Mucosa of stomach (tissue), 1 donor: Measurements from ENCODE around the gene FBXL3.
A peak's percentile ranks its signal among the peaks of the same experiment; 100 is the strongest.

Experiments used
- H3K27me3 ChIP-seq: one replicate; pipeline ENCODE4 v1.7.0; 2013; ENCODE audit warnings: mild to moderate bottlenecking, low read length; ENCODE audit not compliant: control insufficient read depth, insufficient read depth
- H3K36me3 ChIP-seq: one replicate; pipeline ENCODE4 v1.7.0; 2013; ENCODE audit warnings: low read length; ENCODE audit not compliant: control insufficient read depth, insufficient read depth
- H3K4me1 ChIP-seq: one replicate; pipeline ENCODE4 v1.7.0; 2013; ENCODE audit warnings: mild to moderate bottlenecking, low read length; ENCODE audit not compliant: control insufficient read depth, insufficient read depth
- H3K4me3 ChIP-seq: one replicate; pipeline ENCODE4 v1.7.0; 2013; ENCODE audit warnings: low read length
- H3K9ac ChIP-seq: one replicate; pipeline ENCODE4 v1.7.0; 2013; ENCODE audit warnings: mild to moderate bottlenecking, low read length, moderate library complexity
- H3K9me3 ChIP-seq: one replicate; pipeline ENCODE4 v1.7.0; 2013; ENCODE audit warnings: mild to moderate bottlenecking, low read length, moderate library complexity; ENCODE audit not compliant: control insufficient read depth
- donor health status: Pancreatic carcinoma.

Gene FBXL3

DNA sequence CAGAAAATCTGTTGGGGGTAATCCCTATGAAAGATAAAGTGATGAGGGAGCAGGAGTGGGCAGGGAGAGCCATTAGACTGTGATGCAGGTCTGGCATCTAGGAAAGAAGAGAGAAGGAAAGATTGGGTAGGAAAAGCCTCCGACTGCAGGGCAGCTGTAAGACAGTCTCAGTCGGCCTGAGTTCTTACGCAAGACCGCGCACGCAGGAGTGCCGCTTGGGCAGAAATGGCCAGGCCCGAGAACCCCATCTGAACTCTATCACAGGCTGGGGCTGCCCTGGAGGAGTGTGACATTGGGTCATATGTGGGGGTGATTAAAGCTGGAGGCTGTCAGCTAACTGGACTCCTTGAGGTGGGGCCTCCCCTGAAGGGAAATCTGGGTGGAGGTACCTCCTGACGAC is 13.9 kb upstream of the FBXL3 start:
- Histone ChIP-seq H3K4me3 (no peak overlapping the region), H3K9ac (no peak overlapping the region), H3K4me1 (no peaks in the 10 kb centered on the region), H3K27me3 (no peaks in the 10 kb centered on the region), H3K9me3 (no peaks in the 10 kb centered on the region), H3K36me3 (no peaks in the 10 kb centered on the region)

DNA sequence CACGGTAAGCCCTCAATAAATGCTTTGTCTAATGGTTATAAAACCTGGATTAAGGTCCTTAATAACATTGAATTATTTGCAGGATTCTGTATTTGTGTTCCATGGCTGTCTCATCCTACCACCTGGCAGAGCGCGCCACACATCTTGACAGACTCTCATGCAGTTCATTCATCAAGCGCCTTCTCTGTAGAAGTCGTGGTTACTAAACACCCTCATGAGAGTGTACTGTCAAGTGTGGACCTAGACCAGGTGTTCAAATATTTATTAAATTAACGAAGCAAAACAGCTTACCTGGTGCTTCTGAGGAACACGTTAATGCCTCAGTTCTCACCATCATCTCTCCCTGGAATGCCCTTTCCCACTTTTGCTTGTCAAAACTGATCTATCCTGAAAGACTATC is 13.1 kb upstream of the FBXL3 start:
- Histone ChIP-seq H3K9ac (no peak overlapping the region), H3K4me1 (no peaks in the 10 kb centered on the region), H3K9me3 (no peaks in the 10 kb centered on the region), H3K4me3 (no peak overlapping the region), H3K27me3 (no peaks in the 10 kb centered on the region), H3K36me3 (no peaks in the 10 kb centered on the region)

DNA sequence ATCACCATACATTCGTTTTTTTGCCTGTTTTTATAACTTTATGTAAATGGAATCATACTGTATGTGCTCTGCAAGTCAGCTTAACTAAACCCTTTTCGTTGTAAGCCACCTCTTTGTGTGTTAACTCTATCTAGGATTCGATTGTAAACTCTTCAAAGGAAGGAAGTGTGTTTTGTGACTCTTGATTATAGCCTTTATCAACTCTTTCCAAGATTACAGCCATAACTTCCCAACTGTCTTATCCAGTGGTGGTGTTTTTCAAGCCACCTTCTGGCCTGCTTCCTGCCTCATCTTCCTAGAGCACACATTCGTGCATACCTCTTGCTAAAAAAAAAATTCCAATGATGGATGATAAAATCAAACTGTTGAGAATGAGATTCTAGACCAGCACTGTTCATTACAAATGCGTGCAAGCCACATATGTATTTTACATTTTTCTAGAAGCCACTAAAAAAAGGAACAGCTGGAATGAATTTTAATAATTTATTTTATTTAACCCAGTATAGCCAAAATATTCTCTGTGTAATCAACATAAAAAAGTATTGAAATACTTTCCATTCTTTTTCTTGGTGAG is 12.0 kb upstream of the FBXL3 start:
- Histone ChIP-seq H3K27me3 (no peaks in the 10 kb centered on the region), H3K36me3 (no peaks in the 10 kb centered on the region), H3K9me3 (no peaks in the 10 kb centered on the region), H3K4me1 (no peaks in the 10 kb centered on the region), H3K4me3 (no peak overlapping the region), H3K9ac (no peak overlapping the region)

DNA sequence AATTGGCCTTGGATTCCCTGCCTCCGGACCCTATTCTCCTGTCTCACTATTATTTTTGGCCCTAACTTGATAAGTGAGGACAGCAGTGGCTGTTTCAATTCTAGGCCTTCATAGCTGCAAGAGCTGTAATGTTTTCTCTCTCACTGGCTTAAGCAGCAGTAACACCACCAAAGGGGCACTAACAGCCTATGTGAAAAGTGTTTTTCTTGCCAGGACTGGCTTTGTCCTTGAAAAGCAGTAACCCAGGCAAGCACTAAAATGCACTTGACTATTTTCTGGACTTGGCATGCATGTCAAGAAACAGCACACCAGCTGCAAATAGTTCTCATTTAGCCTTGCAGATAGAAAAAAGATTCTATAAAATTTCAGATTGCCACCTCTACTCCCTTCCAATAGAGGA is 9.3 kb upstream of the FBXL3 start:
- no peaks in the 10 kb centered on the region for H3K36me3 ChIP-seq
- no peaks in the 10 kb centered on the region for H3K9me3 ChIP-seq
- no peak overlapping the region for H3K9ac ChIP-seq
- H3K27me3 ChIP-seq = no peaks in the 10 kb centered on the region
- H3K4me3 ChIP-seq = no peak overlapping the region
- H3K4me1 ChIP-seq = no peaks in the 10 kb centered on the region

DNA sequence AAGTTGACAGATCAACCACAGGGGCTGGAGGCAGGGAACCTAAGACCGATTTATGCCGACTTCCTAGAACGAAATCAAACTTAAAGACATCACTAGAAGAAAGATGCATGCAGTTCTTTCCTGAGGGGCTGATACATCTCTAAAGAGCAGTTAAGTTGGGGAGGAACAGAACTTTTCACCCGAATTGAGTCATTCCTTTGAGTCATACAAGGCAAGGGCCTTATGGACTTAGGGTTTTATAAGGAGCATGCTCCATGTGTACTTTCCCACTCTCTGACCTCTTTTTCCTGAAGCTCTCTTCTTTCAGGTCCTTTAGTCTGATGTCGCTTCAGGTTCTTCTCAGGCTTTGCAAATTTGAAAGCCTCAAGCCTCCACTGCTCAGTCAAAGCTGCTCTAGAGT is 7.9 kb upstream of the FBXL3 start:
- Histone ChIP-seq H3K27me3 (no peaks in the 10 kb centered on the region), H3K4me1 (no peaks in the 10 kb centered on the region), H3K4me3 (no peak overlapping the region), H3K9ac (no peak overlapping the region), H3K9me3 (no peaks in the 10 kb centered on the region), H3K36me3 (no peaks in the 10 kb centered on the region)

DNA sequence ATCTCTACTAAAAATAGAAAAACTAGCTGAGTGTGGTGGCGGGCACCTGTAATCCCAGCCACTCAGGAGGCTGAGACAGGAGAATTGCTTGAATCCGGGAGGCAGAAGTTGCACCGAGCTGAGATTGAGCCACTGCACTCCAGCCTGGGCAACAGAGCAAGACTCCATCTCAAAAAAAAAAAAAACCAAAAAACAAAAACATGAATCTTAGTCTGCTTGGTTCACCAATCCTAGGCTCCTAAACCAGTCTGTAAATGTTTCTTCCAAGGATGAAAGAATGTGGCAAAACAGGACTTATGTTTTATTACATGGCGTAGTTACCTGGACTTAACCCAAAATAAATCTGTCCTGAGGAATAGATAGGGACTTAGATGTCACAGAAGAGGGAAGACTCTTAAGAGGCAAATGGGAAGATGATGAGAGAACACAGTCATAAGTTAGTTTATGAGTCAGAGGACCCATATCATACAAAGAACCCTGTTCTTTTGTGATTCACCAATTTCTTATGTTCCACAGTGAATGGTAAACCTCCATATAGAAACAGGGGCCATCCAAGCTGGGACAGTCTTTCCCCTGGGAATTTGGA is 6.9 kb upstream of the FBXL3 start:
- Histone ChIP-seq H3K4me3 (no peak overlapping the region), H3K9me3 (no peaks in the 10 kb centered on the region), H3K4me1 (no peaks in the 10 kb centered on the region), H3K36me3 (no peaks in the 10 kb centered on the region), H3K27me3 (no peaks in the 10 kb centered on the region), H3K9ac (no peak overlapping the region)

DNA sequence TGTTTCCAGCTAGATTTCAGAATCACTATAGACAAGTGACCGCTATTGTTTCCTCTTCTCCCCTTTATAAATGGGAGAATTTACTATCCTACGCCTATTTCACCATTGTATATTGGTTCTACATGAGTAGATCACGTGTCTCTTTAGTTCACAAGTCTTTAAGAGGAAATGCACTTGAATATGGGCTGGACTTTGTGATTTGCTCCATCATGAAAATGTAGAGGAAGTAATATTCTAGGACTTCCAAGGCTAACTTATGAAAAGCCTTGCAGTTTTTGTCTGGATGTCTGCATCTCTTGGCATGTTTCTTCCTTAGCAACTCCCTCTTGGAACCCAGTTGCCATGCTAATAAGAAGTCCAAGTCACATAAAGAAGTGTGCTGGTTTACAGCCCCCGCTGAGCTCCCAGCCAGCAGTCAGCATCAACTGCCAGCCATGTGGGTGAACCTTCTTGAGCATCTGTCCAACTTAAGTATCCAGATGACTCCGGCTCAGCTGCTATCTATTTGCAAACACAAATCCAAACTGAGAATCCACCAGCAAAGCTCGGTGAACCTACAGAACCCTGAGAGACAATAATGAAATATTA is 4.8 kb upstream of the FBXL3 start:
- Histone ChIP-seq H3K4me1 (no peaks in the 10 kb centered on the region), H3K4me3 (no peak overlapping the region), H3K36me3 (no peaks in the 10 kb centered on the region), H3K27me3 (no peaks in the 10 kb centered on the region), H3K9me3 (no peaks in the 10 kb centered on the region), H3K9ac (no peak overlapping the region)

DNA sequence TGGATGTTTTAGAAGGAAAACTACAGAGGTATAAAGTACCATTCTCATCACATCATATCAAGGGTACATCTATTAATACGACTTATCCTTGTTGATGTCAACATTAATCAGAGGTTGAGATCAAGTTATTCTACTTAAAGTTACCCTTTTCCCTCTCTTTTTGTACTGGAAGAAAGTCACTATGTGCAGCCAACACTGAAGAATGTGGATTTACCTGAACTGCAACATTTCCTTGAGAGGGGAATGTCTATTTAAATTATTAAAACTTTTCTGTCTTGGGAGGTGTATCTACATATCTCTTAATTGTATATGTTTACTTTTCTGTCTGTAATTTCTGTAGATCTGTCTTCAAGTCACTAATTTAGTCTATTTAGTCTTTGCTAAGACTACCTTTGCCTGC is 2.5 kb upstream of the FBXL3 start:
- Histone ChIP-seq H3K27me3 (no peaks in the 10 kb centered on the region), H3K36me3 (no peaks in the 10 kb centered on the region)

DNA sequence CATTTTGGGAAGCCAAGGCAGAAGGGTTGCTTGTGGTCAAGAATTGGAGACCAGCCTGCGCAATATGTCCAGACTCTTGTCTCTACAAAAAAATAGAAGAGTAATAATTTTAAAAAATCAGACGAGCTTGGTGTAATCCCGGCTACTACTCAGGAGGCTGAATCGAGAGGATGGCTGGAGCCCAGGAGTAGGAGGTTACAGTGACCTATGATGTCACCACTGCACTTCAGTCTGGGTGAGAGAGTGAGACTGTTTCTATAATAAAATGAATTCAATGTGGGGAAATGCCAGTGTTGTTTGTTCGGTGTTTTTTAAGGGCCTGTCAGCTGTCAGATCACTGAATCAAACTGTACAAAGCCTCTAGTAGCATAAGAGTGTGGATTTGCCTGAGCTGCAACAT is 1.2 kb upstream of the FBXL3 start:
- no peaks in the 10 kb centered on the region for H3K9me3 ChIP-seq
- no peaks in the 10 kb centered on the region for H3K36me3 ChIP-seq
- H3K9ac ChIP-seq = no peak overlapping the region
- H3K27me3 ChIP-seq = no peaks in the 10 kb centered on the region
- H3K4me1 ChIP-seq = peaks cover 5% of the 10 kb centered on the region
- no peak overlapping the region for H3K4me3 ChIP-seq

More for the DNA sequence above, 2.5 kb upstream of the FBXL3 start:
- no peaks in the 10 kb centered on the region for H3K9me3 ChIP-seq
- H3K4me1 ChIP-seq = peaks cover 5% of the 10 kb centered on the region
- no peak overlapping the region for H3K9ac ChIP-seq
- no peak overlapping the region for H3K4me3 ChIP-seq

DNA sequence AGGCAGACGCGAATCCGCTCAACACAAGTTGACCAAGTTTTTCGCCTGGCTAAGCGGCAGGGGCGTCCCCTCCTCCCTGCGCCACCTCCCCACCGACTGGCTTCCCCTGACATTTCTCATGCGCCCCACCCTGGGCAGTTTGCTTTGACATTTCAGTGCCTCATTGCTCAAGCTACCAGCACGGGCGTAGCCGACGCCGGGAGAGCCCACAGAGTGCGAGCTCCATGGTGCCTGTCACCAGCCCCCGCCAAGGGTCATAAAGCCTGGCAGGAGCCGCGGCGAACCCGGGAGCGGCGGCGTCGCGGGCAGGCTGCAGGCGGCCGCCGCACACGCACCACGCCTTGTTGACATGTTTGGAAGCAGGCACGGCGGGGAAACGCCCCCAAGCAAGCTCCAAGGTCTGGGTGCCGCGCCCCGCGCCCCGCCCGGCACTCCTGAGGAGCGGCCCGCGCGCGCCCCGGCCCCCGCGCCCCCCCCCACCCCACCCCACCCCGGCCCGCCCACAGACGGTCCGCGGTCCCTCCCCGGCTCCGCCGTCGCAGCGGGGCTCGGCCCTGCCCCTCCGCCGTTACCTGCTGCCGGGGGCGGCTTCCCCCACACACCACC is 601 bp downstream of the FBXL3 start:
- H3K4me1 ChIP-seq = peaks cover 13% of the 10 kb centered on the region
- H3K4me3 ChIP-seq = peak overlapping the region; percentile 76
- H3K27me3 ChIP-seq = no peaks in the 10 kb centered on the region
- H3K36me3 ChIP-seq = no peaks in the 10 kb centered on the region
- no peaks in the 10 kb centered on the region for H3K9me3 ChIP-seq
- peak overlapping the region; percentile 97 for H3K9ac ChIP-seq

DNA sequence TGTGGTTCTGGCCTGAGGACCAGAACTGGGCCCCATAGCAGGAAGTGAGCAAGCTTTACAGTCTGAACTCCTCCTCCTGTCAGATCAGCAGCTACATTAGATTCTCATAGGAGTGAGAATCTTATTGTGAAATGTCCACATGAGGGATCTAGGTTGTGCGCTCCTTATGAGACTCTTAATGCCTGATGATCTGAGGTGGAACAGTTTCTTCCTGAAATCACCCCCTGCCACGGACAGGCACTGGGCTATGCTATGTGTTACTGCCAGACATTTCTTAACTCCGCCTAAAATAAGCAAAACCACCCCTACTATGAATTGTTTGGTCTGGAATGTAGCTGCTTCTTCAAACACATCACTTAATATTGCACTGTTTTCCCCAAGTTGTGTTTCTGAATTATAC is 4.6 kb downstream of the FBXL3 start:
- no peaks in the 10 kb centered on the region for H3K36me3 ChIP-seq
- no peaks in the 10 kb centered on the region for H3K27me3 ChIP-seq
- no peak overlapping the region for H3K9ac ChIP-seq
- no peaks in the 10 kb centered on the region for H3K9me3 ChIP-seq
- peaks cover 13% of the 10 kb centered on the region for H3K4me1 ChIP-seq
- H3K4me3 ChIP-seq = no peak overlapping the region

DNA sequence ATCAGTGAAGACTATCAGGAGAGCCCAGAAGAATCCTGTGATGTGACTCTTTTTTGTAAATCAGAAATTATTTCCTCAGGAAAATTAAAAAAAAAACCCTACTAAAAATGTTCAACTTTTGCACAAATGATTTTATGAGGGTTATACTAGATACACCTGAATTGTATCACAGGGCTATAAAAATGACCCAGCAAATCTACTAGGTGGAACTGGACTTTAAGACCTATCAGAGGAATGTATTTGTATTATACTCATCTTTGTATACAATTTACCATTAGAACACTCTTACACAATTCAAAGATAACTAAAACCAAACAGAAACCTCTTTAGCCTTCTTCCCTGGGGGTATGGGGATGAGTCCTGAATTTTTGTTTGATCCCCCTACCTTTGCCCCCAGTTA is 7.2 kb downstream of the FBXL3 start:
- no peak overlapping the region for H3K4me3 ChIP-seq
- H3K27me3 ChIP-seq = no peaks in the 10 kb centered on the region
- H3K36me3 ChIP-seq = no peaks in the 10 kb centered on the region
- H3K4me1 ChIP-seq = peaks cover 8% of the 10 kb centered on the region
- no peaks in the 10 kb centered on the region for H3K9me3 ChIP-seq
- no peak overlapping the region for H3K9ac ChIP-seq
